Activated T-cell treated with anti-CD3 and anti-CD28 coated beads for 48 hours (primary cell): ENCODE data around the gene PPM1H.

Experiments
- DNase-seq: peaks from one replicate; pipeline ENCODE4 v3.0.0-alpha.2; 2020; ENCODE audit warnings: low read depth

PPM1H gene

GRCh38 chr12:62873116-62873825 is 61.7 kb downstream of the PPM1H start:
- no peak for DNase-seq

GRCh38 chr12:62868820-62869219 is 66.1 kb downstream of the PPM1H start:
- no peak for DNase-seq

- DNase-seq, result no peak
Observed at GRCh38 chr12:62866451-62867082, 68.4 kb downstream of the PPM1H start.

- DNase-seq, result no peak
Observed at GRCh38 chr12:62865937-62866336, 69.0 kb downstream of the PPM1H start.

GRCh38 chr12:62865065-62865464 is 69.9 kb downstream of the PPM1H start:
- no peak for DNase-seq

GRCh38 chr12:62862259-62862881 is 72.6 kb downstream of the PPM1H start:
- no peak for DNase-seq

GRCh38 chr12:62861586-62861985 is 73.4 kb downstream of the PPM1H start:
- no peak for DNase-seq

- DNase-seq, result no peak
Observed at GRCh38 chr12:62860501-62861411, 74.2 kb downstream of the PPM1H start.

GRCh38 chr12:62860020-62860419 is 74.9 kb downstream of the PPM1H start:
- DNase-seq, result no peak

- no peak for DNase-seq
Observed at GRCh38 chr12:62859321-62859737, 75.6 kb downstream of the PPM1H start.

- no peak for DNase-seq
Observed at GRCh38 chr12:62856454-62856853, 78.5 kb downstream of the PPM1H start.

GRCh38 chr12:62854024-62854423 is 80.9 kb downstream of the PPM1H start:
- DNase-seq, result no peak

- no peak for DNase-seq
Observed at GRCh38 chr12:62849398-62849797, 85.6 kb downstream of the PPM1H start.

- peak; percentile 5 for DNase-seq
Observed at GRCh38 chr12:62848418-62848817, 86.5 kb downstream of the PPM1H start.

GRCh38 chr12:62847709-62848108 is 87.2 kb downstream of the PPM1H start:
- DNase-seq, result no peak

- DNase-seq, result no peak
Observed at GRCh38 chr12:62846491-62846890, 88.5 kb downstream of the PPM1H start.

- DNase-seq, result no peak
Observed at GRCh38 chr12:62844915-62845314, 90.0 kb downstream of the PPM1H start.

GRCh38 chr12:62843716-62844115 is 91.2 kb downstream of the PPM1H start:
- DNase-seq, result no peak

GRCh38 chr12:62841846-62842245 is 93.1 kb downstream of the PPM1H start:
- DNase-seq, result no peak

GRCh38 chr12:62840806-62841205 is 94.1 kb downstream of the PPM1H start:
- no peak for DNase-seq

GRCh38 chr12:62839869-62840660 is 94.9 kb downstream of the PPM1H start:
- no peak for DNase-seq
